Stimulated activated CD8-positive, alpha-beta memory T cell treated with anti-CD3 and anti-CD28 coated beads, Interleukin-15, amount 100 ng/mL, for 1 hour (primary cell): ENCODE data around the gene NUTM2D.
A peak's percentile ranks its signal among the peaks of the same experiment; 100 is the strongest.
"Not testable (repeated sequence)": the region's sequence is repeated elsewhere in the genome, so short reads cannot be mapped to it uniquely, and the experiment has no call there.

Experiments
- DNase-seq: peaks from one replicate; pipeline ENCODE4 v3.0.0-alpha.2; 2020; ENCODE audit warnings: low read depth

NUTM2D gene, protein sequence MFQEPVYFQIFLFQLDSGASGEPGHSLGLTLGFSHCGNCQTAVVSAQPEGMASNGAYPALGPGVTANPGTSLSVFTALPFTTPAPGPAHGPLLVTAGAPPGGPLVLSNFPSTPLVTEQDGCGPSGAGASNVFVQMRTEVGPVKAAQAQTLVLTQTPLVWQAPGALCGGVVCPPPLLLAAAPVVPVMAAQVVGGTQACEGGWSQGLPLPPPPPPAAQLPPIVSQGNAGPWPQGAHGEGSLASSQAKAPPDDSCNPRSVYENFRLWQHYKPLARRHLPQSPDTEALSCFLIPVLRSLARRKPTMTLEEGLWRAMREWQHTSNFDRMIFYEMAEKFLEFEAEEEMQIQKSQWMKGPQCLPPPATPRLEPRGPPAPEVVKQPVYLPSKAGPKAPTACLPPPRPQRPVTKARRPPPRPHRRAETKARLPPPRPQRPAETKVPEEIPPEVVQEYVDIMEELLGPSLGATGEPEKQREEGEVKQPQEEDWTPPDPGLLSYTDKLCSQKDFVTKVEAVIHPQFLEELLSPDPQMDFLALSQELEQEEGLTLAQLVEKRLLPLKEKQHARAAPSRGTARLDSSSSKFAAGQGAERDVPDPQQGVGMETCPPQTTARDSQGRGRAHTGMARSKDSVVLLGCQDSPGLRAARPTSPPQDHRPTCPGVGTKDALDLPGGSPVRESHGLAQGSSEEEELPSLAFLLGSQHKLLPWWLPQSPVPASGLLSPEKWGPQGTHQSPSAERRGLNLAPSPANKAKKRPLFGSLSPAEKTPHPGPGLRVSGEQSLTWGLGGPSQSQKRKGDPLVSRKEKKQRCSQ

DNA sequence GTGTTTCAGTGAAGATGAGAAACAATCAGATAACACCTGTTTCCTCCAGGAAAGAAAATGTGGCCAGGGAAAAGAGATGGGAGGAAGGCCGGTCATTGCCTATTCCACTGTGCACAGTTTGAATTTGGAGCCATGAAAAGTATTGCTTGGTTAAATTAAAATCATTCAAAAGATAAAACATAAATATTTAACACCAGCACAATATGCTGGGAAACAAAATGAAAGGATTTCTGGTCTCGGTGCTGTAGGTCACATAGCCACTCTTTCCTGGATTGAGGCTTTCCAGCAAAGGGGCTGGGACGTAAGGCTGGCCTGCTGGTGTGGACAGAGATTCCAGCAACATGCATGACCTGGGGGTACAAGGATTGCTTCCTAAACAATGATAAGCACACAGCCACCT is at the start of gene NUTM2D:
Gene NUTM2D (plus strand): TSS at position 301 of the 400 bp plus-strand sequence. CDS start 522 bp downstream, outside the sequence.
- DNase-seq, result not testable (repeated sequence)

GRCh38 chr10:87308702-87309101 is 48.8 kb upstream of the NUTM2D start:
- DNase-seq, result not testable (repeated sequence)

- DNase-seq, result not testable (repeated sequence)
Measured at GRCh38 chr10:87309657-87310056, 47.9 kb upstream of the NUTM2D start.

DNA sequence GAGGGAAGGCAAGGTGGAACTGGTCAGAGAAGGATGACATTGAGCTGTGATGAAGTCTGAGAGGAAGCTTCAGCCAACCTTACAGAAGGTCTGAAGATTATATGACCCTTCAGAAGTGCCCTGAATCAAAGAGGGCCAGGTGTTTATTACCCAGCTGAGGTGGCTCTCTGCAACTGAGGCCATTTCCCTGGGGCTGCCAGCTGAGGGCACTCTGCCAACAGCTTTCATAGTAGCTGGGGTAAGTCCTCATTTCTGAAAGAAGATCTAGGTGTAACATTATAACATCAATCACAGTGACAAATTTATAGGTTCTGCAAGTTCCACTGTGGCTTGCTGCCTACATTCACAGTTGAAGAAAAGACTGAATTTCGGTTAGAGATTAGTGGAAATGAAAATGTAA is 46.0 kb upstream of the NUTM2D start:
- not testable (repeated sequence) for DNase-seq

DNA sequence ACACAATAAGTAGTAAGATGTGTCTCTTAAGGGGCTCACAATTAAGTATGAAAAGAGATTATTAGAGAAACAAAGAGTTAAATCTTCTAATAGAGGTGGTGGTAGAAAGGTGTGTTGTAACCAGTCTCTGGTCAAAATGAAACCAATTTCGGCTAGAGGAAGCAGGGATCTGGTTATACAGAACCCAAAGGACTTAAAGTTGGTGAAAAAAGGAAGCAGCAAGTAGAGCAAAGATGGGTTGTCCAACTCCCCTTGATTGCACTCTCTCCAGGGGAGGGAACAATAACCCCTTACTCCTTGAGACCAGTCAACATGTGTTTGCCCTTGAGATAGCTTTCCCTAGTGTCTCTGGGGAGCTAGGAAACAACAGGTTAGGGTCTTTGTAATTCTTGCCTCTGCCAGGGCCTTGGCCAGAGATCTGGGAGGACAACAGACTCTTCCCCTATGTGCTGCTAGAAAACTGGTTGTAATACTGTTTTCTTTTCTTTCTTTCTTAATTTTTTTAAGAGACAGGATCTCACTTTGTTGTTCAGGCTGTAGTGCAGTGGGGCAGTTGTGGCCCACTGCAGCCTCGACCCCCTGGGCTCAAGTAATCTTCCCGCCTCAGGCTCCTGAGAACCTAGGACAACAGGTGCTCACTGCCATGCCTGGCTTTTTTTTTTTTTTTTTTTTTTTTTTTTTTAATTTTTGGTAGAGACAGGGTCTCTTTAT is 43.7 kb upstream of the NUTM2D start:
- not testable (repeated sequence) for DNase-seq

GRCh38 chr10:87314360-87314973 is 43.1 kb upstream of the NUTM2D start:
- not testable (repeated sequence) for DNase-seq

DNA sequence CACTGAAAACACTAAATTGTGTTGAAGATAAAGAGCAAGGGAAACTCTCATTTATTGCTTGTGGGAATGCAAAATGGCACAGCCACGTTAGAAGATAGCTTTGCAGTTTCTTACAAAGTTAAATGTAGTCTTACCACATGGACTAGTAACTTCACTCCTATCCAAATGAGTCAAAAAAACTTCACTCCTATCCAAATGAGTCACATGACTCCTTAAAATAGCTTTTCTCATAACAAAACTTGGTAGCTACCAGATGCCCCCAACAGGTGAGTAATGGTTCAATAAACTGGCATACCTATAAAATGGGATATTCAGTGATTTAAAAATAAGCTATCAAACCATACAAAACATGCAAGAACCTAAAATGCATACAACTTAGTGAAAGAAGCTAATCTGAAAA is 36.0 kb upstream of the NUTM2D start:
- not testable (repeated sequence) for DNase-seq

DNA sequence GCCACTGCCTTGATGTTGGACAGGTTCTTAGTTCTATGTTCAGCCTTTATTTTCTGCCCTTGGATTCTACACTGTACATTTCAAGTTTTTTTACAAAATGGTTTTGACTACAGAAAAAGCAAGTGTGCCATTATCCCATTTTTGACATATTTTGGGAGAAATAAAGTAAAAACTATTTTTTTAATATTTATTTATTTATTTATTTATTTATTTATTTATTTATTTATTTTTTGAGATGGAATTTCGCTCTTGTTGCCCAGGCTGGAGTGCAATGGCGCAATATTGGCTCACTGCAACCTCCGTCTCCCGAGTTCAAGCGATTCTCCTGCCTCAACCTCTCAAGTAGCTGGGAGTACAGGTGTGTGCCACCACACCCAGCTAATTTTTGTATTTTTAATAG is 33.0 kb upstream of the NUTM2D start:
- DNase-seq, result not testable (repeated sequence)

- DNase-seq, result not testable (repeated sequence)
Measured at GRCh38 chr10:87327958-87328357, 29.6 kb upstream of the NUTM2D start.

DNA sequence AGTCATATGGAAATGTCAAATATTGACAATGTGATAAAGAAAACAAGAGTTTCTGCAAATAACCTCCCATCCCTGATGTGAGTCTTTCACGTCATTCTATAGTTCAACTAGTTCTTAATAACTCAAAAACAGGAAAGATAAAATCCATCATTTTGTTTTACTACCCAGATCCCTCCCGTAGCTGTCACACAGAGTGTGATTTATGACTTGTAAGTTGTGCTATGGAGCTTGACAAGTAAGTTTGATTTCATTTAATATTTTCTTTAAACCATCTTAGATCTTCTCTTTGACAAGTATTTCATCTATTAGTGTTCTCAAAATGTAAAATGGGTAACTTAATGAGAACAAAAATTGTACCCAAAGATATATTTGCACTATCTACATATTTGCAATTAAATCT is 28.4 kb upstream of the NUTM2D start:
- not testable (repeated sequence) for DNase-seq

DNA sequence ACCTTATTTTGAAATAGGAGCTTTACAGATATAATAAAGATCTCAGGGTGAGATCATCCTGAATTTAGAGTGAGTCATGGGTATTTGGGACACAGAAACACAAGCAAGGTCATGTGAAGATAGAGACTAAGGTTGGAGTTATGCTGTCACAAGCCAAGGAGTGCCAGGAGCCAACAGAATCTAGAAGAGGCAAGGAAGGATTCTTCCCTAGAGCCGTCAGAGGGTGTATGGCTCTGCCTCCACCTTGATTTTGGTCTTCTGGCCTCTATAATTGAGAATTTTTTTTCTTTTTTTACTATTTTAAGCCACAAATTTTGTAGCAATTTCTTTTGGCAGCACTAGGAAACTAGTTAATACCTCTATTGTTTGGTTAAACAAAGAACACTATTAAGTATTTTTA is 24.9 kb upstream of the NUTM2D start:
- DNase-seq, result not testable (repeated sequence)

GRCh38 chr10:87340411-87340810 is 17.1 kb upstream of the NUTM2D start:
- not testable (repeated sequence) for DNase-seq

DNA sequence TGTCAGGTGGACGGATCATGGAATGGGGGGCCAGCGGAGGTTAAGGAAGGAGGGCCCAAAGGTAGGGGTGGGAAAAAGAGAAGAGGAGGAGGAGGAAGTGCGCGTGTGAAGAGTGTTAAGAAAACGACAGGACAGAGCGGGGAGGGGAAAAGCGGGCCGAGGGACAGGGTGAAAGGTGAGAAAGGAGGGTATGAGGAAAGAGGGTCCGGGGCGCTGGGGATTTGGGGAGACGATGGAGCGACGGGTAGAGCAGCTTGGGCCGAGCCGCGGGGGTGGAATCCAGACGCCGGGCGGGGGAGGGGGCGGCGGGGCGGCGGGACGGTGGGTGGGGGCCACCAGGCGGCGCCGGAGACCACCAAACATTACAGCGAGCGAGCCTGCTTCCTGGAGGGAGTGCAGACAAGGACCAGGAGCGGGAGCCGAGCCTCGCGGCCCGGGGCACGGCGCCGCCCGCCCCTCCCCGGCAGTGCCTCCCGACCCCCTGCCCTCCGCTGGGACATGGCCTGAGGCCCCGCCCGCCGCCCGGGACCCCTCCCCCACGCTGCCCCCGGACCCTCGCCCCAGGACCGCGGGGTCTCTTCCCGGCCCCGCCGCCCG is 15.9 kb upstream of the NUTM2D start:
- not testable (repeated sequence) for DNase-seq

DNA sequence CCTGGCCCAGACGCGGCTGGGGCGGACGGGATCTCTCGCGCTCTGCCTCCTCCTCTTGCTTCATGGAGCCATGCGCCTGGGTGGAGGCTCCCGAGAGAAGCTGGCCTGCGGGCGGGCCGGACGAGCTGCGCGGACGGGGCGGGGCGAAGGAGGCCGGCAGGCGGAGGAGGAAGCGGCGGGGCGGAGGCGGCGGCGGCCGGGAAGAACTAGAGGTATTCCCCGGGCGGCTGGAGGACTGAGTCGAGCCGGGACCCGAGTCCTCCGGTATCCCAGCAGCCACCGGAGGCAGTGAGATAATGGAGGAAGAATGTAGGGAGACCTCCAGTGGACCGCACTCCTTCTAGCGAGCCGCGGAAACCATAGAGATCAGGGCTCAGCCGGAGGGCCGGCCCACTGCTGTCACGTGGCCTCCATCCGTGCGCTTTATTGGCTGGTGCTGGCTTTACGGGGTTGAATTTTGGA is 15.3 kb upstream of the NUTM2D start:
- peak; percentile 60 for DNase-seq

DNA sequence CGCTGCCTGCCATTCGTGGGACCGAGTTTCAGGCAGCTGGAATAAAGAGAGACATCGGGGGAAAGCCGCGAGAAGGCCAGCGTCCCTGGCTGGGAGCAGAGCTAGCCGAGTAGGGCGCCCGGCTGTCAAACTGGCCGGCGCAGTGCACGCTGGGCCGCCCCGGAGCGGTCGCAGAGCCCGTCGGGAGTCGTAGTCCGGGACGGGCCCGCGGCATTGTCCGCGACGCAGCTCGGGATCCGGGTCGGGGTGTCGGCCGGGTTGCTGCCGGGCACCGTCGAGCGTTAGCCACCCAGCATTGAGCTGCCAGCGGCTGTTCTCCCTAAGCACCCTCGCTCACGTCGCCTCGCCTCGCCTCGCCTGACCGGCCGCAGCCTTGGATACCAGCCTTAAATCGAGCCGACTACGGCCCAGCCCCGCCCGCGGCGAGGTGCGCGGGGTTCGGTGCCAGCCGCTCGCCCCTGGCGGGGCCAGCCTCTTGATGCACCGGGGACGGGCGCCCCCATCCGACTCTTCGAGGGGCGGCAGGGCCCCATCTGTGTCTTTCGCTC is 14.8 kb upstream of the NUTM2D start:
- peak; percentile 66 for DNase-seq

- not testable (repeated sequence) for DNase-seq
Measured at GRCh38 chr10:87345743-87346142, 11.8 kb upstream of the NUTM2D start.

DNA sequence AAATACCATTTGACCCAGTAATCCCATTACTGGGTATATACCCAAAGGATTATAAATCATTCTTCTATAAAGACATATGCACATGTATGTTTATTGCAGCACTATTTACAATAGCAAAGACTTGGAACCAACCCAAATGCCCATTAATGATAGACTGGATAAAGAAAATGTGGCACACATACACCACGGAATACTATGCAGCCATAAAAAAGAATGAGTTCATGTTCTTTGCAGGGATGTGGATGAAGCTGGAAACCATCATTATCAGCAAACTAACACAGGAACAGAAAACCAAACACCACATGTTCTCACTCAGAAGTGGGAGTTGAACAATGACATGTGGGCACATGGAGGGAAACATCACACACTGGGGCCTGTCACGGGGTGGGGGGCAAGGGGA is 7.4 kb upstream of the NUTM2D start:
- not testable (repeated sequence) for DNase-seq

- not testable (repeated sequence) for DNase-seq
Measured at GRCh38 chr10:87352825-87353224, 4.7 kb upstream of the NUTM2D start.

DNA sequence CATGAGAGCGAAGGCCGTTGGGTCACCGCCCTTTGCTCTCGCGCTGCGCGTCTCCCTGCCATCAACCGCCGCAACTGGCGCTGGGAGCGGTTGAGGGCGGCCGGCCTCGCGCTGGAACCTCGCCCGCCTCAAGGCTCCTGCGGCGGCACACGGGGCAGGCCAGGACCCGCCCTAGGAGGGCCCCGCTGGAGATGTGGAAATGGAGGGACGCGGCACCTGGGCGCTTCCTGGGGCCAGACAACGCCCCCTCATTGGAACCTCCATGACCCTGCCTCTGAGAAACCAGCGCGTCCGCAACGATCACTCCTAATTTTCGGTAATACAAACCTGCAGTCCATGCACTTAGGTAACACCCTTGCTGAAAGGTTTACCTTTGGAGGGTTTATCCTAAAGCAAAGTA is 2.4 kb upstream of the NUTM2D start:
- not testable (repeated sequence) for DNase-seq

GRCh38 chr10:87358159-87358558 is 615 bp downstream of the NUTM2D start:
- not testable (repeated sequence) for DNase-seq
